ENCODE measurements around the gene PWWP2A.
"Not testable (repeated sequence)": the region's sequence is repeated elsewhere in the genome, so short reads cannot be mapped to it uniquely, and the experiment has no call there.

The PWWP2A gene

GRCh38 chr5:160071516-160071915 lies 47.7 kb downstream of the PWWP2A start:
- no peak for DNase-seq

DNA sequence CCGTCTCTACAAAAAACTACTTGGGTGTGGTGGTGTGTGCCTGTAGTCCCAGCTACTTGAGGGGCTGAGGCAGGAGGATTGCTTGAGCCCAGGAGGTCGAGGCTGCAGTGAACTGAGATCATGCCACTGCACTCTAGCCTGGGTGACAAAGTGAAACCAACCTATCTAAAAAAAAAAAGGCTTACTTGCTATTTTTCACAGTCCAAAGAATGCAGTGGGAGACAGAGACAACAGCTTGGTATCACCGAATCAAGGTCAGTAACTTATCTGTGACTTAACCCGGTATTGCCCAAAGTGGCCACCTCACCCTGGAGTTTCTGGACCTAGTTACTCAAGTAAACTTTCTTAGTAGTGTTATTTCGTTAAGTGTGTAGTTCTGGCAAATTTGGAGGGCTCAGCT lies 50.1 kb downstream of the PWWP2A start:
- not testable (repeated sequence) for DNase-seq

DNA sequence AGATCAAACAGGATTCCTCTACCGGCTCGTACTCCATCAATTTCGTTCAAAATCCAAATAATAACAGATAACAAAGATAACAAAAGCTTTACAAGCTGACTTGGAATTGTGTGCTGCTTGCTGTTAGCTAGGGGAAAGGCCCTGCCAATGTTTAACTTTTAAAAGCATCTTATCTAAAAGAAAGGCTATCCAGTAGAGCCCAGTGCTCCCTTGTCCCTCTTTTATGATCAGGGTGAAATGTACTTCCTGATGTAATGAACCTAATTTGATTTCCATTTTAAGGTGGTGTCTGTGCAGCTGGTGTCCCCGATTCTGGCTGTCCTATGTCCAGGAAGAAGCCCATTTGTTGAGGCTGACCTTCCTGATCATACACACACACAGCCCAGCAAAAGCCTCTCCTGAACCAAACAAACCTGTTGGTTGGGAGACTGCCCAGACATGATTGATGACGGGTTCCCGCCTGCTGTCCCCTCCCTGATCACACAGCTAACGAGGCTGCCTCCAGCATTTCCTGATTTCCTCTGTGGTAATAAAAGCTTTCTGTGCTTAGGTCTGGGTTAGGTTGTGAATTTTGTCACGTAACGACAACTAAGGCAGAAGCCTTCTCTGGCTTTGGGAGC lies 54.1 kb downstream of the PWWP2A start:
- no peak for DNase-seq

- no peak for DNase-seq
These were observed 54.8 kb downstream of the PWWP2A start for GRCh38 chr5:160064417-160064810.

- no peak for DNase-seq
These were observed 57.5 kb downstream of the PWWP2A start for GRCh38 chr5:160061770-160062169.

GRCh38 chr5:160060001-160060400 lies 59.2 kb downstream of the PWWP2A start:
- DNase-seq: no peak

GRCh38 chr5:160057256-160057655 lies 62.0 kb downstream of the PWWP2A start:
- DNase-seq: no peak

DNA sequence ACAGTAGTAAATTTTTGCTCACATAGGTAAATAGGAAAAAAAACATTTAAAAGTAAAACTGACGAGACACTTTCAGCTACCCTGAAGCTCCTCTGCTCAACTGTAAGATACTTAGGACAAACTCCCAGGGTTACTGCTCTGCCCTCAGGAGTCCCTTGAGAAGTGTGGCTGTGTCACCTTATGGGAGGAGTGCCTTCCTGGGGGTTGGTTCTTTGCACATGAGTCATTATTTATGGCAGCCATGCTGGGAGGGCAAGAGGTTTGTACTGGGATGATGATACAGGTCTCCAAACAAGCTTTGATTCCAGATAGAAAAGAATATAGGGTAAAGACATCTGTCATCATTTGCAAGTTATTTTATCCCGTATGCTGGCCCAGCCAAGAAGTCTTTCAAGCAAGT lies 64.4 kb downstream of the PWWP2A start:
- no peak for DNase-seq

DNA sequence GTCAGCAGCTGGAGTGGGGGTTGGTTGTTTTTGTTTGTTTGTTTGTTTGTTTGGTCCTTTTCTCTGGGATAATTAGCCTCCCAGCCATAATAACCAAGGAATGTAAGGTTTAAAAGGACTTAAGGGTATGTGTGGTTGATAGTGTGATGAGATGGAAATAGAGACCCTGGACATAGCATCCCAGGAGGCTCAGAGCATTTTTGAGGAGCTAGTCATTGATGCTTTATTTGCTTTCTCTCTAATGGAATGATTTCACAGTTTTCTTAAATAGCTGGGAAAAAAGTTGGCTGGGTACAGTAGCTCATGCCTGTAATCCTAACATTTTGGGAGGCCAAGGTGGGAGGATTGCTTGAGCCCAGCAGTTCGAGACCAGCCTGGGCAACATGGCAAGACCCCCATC lies 65.2 kb downstream of the PWWP2A start:
- no peak for DNase-seq

GRCh38 chr5:160049099-160049498 lies 70.2 kb downstream of the PWWP2A start:
- DNase-seq: no peak

DNA sequence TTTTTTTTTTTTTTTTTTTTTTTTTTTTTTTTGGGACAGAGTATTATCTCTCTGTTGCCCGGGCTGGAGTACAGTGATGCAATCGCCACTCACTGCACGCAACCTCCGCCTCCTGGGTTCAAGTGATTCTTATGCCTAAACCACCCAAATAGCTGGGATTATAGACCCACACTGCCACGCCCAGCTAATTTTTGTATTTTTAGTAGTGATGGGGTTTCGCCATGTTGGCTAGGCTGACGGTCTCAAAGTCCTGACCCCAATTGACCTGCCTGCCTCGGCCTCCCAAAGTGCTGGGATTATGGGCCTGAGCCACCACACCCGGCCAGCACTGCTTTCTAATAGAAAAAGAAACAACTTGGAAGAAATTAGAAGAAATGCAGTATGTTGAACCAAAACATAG lies 71.1 kb downstream of the PWWP2A start:
- DNase-seq: no peak

GRCh38 chr5:160047423-160047822 lies 71.8 kb downstream of the PWWP2A start:
- DNase-seq: no peak

- no peak for DNase-seq
These were observed 74.3 kb downstream of the PWWP2A start for GRCh38 chr5:160044967-160045366.

DNA sequence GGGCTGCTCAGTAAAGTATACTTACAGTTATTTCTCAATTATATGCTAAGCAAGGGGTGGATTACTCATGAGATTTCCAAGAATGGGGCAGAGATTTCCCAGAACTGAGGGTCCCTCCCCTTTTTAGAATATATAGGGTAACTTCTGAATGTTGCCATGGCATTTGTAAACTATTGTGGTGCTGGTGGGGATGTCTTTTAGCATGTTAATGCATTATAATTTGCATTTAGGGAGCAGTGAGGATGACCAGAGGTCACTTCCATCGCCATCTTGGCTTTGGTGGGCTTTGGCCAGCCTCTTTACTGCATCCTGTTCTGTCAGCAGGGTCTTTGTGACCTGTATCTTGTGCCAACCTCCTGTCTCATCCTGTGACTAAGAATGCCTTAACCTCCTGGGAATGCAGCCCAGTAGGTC lies 74.9 kb downstream of the PWWP2A start:
- no peak for DNase-seq

GRCh38 chr5:160042671-160043070 lies 76.6 kb downstream of the PWWP2A start:
- DNase-seq: no peak
